HG02759 (cell line): Measurements from ENCODE around the gene CLIP2.
"Not testable (repeated sequence)": the region's sequence is repeated elsewhere in the genome, so short reads cannot be mapped to it uniquely, and the experiment has no call there.

Experiments
- ATAC-seq: cut with Tn5 transposase; IDR thresholded peaks from one replicate; pipeline ENCODE4 v1.9.1; 2021; ENCODE audit warnings: mild to moderate bottlenecking, moderate library complexity; ENCODE audit not compliant: unreplicated experiment

Gene CLIP2

GRCh38 chr7:74289018-74289658 lies at the start of gene CLIP2:
TSS of gene CLIP2 (plus strand) at chr7:74289407. CDS start at chr7:74317547, 28,140 bp downstream.
- ATAC-seq: peak; percentile 47

GRCh38 chr7:74240482-74240881 lies 48.7 kb upstream of the CLIP2 start:
- no peak for ATAC-seq

GRCh38 chr7:74242122-74242443 lies 47.1 kb upstream of the CLIP2 start:
- ATAC-seq: no peak

- no peak for ATAC-seq
Observed at GRCh38 chr7:74246497-74246896, 42.7 kb upstream of the CLIP2 start.

GRCh38 chr7:74248156-74248555 lies 41.1 kb upstream of the CLIP2 start:
- no peak for ATAC-seq

GRCh38 chr7:74249058-74249457 lies 40.1 kb upstream of the CLIP2 start:
- not testable (repeated sequence) for ATAC-seq

- no peak for ATAC-seq
Observed at GRCh38 chr7:74252893-74253292, 36.3 kb upstream of the CLIP2 start.

- no peak for ATAC-seq
Observed at GRCh38 chr7:74253331-74253730, 35.9 kb upstream of the CLIP2 start.

GRCh38 chr7:74253835-74254128 lies 35.4 kb upstream of the CLIP2 start:
- no peak for ATAC-seq

GRCh38 chr7:74254129-74254857 lies 34.9 kb upstream of the CLIP2 start, which contains the start of gene RFC2:
TSS of gene RFC2 (minus strand) at chr7:74254399. CDS start at chr7:74254383, 16 bp downstream.
- peak; percentile 95 for ATAC-seq

- ATAC-seq: no peak
Observed at GRCh38 chr7:74254858-74255379, 34.3 kb upstream of the CLIP2 start.

- ATAC-seq: not testable (repeated sequence)
Observed at GRCh38 chr7:74255461-74255860, 33.7 kb upstream of the CLIP2 start.

- ATAC-seq: no peak
Observed at GRCh38 chr7:74256491-74257408, 32.5 kb upstream of the CLIP2 start.

- no peak for ATAC-seq
Observed at GRCh38 chr7:74258639-74259038, 30.6 kb upstream of the CLIP2 start.

- ATAC-seq: no peak
Observed at GRCh38 chr7:74262639-74263398, 26.4 kb upstream of the CLIP2 start.

GRCh38 chr7:74263399-74264120 lies 25.6 kb upstream of the CLIP2 start:
- no peak for ATAC-seq

- ATAC-seq: no peak
Observed at GRCh38 chr7:74266191-74266963, 22.8 kb upstream of the CLIP2 start.

- ATAC-seq: no peak
Observed at GRCh38 chr7:74267756-74268565, 21.2 kb upstream of the CLIP2 start.
